H9 (cell line): Measurements from ENCODE around the gene NOS1AP. TPM values are rescaled to one million over a fixed set of nuclear protein-coding genes. Genes with fewer than 3 reads are reported as not detected.

Experiments
- DNase-seq: peaks from one replicate; pipeline ENCODE4 v3.0.0-alpha.2; 2017
- H2AFZ ChIP-seq: one replicate; pipeline ENCODE4 v1.6.1; 2013; ENCODE audit warnings: mild to moderate bottlenecking, low read length, control low read depth, moderate library complexity
- H2AK5ac ChIP-seq: 2 replicates; pipeline ENCODE4 v1.6.1; 2013; ENCODE audit warnings: low read length, control low read depth, mixed read lengths; ENCODE audit not compliant: insufficient read length
- H2BK120ac ChIP-seq: one replicate; pipeline ENCODE4 v1.6.1; 2013; ENCODE audit warnings: low read depth, mild to moderate bottlenecking, low read length, control low read depth, inconsistent platforms; ENCODE audit not compliant: poor library complexity, severe bottlenecking
- H2BK12ac ChIP-seq: 2 replicates; pipeline ENCODE4 v1.6.1; 2013; ENCODE audit warnings: low read length, control low read depth, mixed read lengths, low read depth; ENCODE audit not compliant: insufficient read length
- H2BK15ac ChIP-seq: 2 replicates; pipeline ENCODE4 v1.6.1; 2013; ENCODE audit warnings: low read depth, low read length, control low read depth
- H2BK20ac ChIP-seq: one replicate; pipeline ENCODE4 v1.6.1; 2013; ENCODE audit warnings: low read depth, mild to moderate bottlenecking, low read length, control low read depth, inconsistent platforms; ENCODE audit not compliant: poor library complexity, severe bottlenecking
- H2BK5ac ChIP-seq: 2 replicates; pipeline ENCODE4 v1.6.1; 2013; ENCODE audit warnings: low read length, control low read depth, mixed read lengths; ENCODE audit not compliant: insufficient read length
- H3K14ac ChIP-seq: 2 replicates; pipeline ENCODE4 v1.6.1; 2013; ENCODE audit warnings: low read length, control low read depth; ENCODE audit not compliant: insufficient read depth
- H3K18ac ChIP-seq: 2 replicates; pipeline ENCODE4 v1.6.1; 2013; ENCODE audit warnings: low read depth, mild to moderate bottlenecking, mixed read lengths, low read length, control low read depth; ENCODE audit not compliant: insufficient read length
- H3K23ac ChIP-seq: 2 replicates; pipeline ENCODE4 v1.6.1; 2013; ENCODE audit warnings: low read length, control low read depth, mixed read lengths, low read depth; ENCODE audit not compliant: insufficient read length
- H3K23me2 ChIP-seq: 2 replicates; pipeline ENCODE4 v1.6.1; 2013; ENCODE audit warnings: low read depth, mild to moderate bottlenecking, mixed read lengths, low read length, control low read depth; ENCODE audit not compliant: insufficient read length, poor library complexity, severe bottlenecking
- H3K27ac ChIP-seq: 2 replicates; pipeline ENCODE4 v1.5.1; 2013; ENCODE audit warnings: low read length, control low read depth, mixed read lengths, low read depth; ENCODE audit not compliant: insufficient read length
- H3K27me3 ChIP-seq: 2 replicates; pipeline ENCODE4 v1.6.1; 2013; ENCODE audit warnings: low read length, control low read depth, inconsistent platforms; ENCODE audit not compliant: insufficient read depth
- H3K4ac ChIP-seq: 2 replicates; pipeline ENCODE4 v1.6.1; 2013; ENCODE audit warnings: low read depth, mild to moderate bottlenecking, control low read depth, inconsistent platforms, low read length, moderate library complexity
- H3K4me1 ChIP-seq: 2 replicates; pipeline ENCODE4 v1.6.1; 2013; ENCODE audit warnings: low read length, control low read depth, inconsistent platforms; ENCODE audit not compliant: insufficient read depth
- H3K4me2 ChIP-seq: 2 replicates; pipeline ENCODE4 v1.6.1; 2013; ENCODE audit warnings: low read length, control low read depth, mixed read lengths; ENCODE audit not compliant: insufficient read length, insufficient read depth
- H3K56ac ChIP-seq: 2 replicates; pipeline ENCODE4 v1.6.1; 2013; ENCODE audit warnings: low read depth, mild to moderate bottlenecking, mixed read lengths, low read length, control low read depth; ENCODE audit not compliant: insufficient read length
- H3K79me1 ChIP-seq: 2 replicates; pipeline ENCODE4 v1.6.1; 2013; ENCODE audit warnings: low read depth, mild to moderate bottlenecking, moderate library complexity, low read length, control low read depth, inconsistent platforms; ENCODE audit not compliant: insufficient read depth, poor library complexity, severe bottlenecking
- H3K79me2 ChIP-seq: 2 replicates; pipeline ENCODE4 v1.6.1; 2013; ENCODE audit warnings: low read length, control low read depth, inconsistent platforms; ENCODE audit not compliant: insufficient read depth
- H3K9ac ChIP-seq: 2 replicates; pipeline ENCODE4 v1.6.1; 2013; ENCODE audit warnings: low read length, control low read depth, mixed read lengths; ENCODE audit not compliant: insufficient read length; ENCODE audit errors: extremely low read depth
- H3K9me3 ChIP-seq: one replicate; pipeline ENCODE4 v1.6.1; 2013; ENCODE audit warnings: low read depth, low read length, inconsistent platforms; ENCODE audit not compliant: control insufficient read depth
- H3T11ph ChIP-seq: one replicate; pipeline ENCODE4 v1.6.1; 2013; ENCODE audit warnings: mild to moderate bottlenecking, low read length, control low read depth, inconsistent platforms
- H4K20me1 ChIP-seq: one replicate; pipeline ENCODE4 v1.6.1; 2013; ENCODE audit not compliant: control insufficient read depth, insufficient read length, insufficient read depth
- H4K5ac ChIP-seq: 2 replicates; pipeline ENCODE4 v1.6.1; 2013; ENCODE audit warnings: low read depth, mild to moderate bottlenecking, mixed read lengths, low read length, control low read depth; ENCODE audit not compliant: insufficient read length
- H4K8ac ChIP-seq: replicated peaks from 2 replicates; pipeline ENCODE4 v1.6.1; 2013; ENCODE audit warnings: low read length, control low read depth, mixed read lengths, low read depth; ENCODE audit not compliant: insufficient read length
- H4K91ac ChIP-seq: 2 replicates; pipeline ENCODE4 v1.6.1; 2013; ENCODE audit warnings: low read depth, mild to moderate bottlenecking, moderate library complexity, mixed read lengths, low read length, control low read depth; ENCODE audit not compliant: insufficient read length
- H3K27ac Mint-ChIP-seq, 3 experiments: 2 replicates in 2 of 3; 3 replicates in 1 of 3; pipeline ENCODE4 v1.8.0; 2020 to 2021; ENCODE audit warnings: mixed read lengths in 3 of 3, mild to moderate bottlenecking in 1 of 3, moderate library complexity in 1 of 3
- H3K27me3 Mint-ChIP-seq: 2 replicates; pipeline ENCODE4 v1.8.0; 2021; ENCODE audit warnings: low read depth, mild to moderate bottlenecking, moderate library complexity, mixed read lengths
- H3K36me3 Mint-ChIP-seq, 3 experiments: 2 replicates in 2 of 3; 3 replicates in 1 of 3; pipeline ENCODE4 v1.8.0; 2020 to 2021; ENCODE audit warnings: low read depth in 3 of 3, mixed read lengths in 3 of 3; ENCODE audit not compliant: insufficient read depth in 1 of 3
- H3K4me1 Mint-ChIP-seq, 2 experiments: 2 replicates each; pipeline ENCODE4 v1.8.0; 2020; ENCODE audit warnings: mixed read lengths in 2 of 2
- H3K4me3 Mint-ChIP-seq, 2 experiments: 2 replicates in 1 of 2; 3 replicates in 1 of 2; pipeline ENCODE4 v1.8.0; 2020 to 2021; ENCODE audit warnings: mild to moderate bottlenecking in 2 of 2, mixed read lengths in 2 of 2, moderate library complexity in 1 of 2
- H3K9me3 Mint-ChIP-seq, 2 experiments: 2 replicates in 1 of 2; 3 replicates in 1 of 2; pipeline ENCODE4 v1.8.0; 2020; ENCODE audit warnings: mild to moderate bottlenecking in 2 of 2, mixed read lengths in 2 of 2, moderate library complexity in 1 of 2
- WGBS: extraction: QIAGEN DNeasy Blood & Tissue Kit; methylation state at CpG from one replicate; pipeline ENCODE4 v1.1.7; 2013; ENCODE audit warnings: missing lambda C conversion rate, low lambda C conversion rate, mixed read lengths; ENCODE audit not compliant: insufficient read length; ENCODE audit errors: extremely low coverage; 5-methylcytosine and 5-hydroxymethylcytosine counted together
- total RNA-seq: library from RNA; stranded (reverse); gene quantifications from 2 replicates; pipeline ENCODE4 v1.2.1, GENCODE V29; 2021
- TF ChIP-seq, protein P1 (sequence below): fragments of 200-600 bp; sonication (generic); conservative IDR thresholded peaks from 3 replicates; pipeline ENCODE4 v1.8.0; 2021; ENCODE audit warnings: antibody characterized with exemption, mild to moderate bottlenecking

NOS1AP gene
- total RNA-seq, 1 experiment from 2014 or later = 8.4 TPM

DNA sequence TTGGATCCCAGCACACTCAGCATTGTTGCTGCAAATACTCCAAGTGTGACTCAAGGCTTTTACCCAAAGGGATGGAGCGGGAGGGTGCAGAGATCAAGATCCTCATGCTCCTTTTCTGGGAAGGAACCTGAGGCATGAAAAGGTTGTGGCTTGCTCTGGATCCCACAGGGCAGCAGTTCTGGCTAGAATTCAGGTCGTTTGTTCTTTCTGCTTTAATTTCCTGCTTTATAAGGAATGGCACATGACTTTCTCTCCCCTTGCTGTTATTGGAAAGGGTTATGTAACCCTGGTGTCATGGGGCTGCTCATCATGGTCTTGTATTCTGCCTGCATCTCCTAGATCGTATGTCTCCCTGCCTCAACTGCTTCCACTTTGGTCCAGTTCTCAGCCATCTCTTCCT is 101.6 kb downstream of the NOS1AP start:
- Mint-ChIP-seq H3K4me3 (no peak overlapping the region), H3K27ac (peak overlapping the region in 1 of 3 experiments; percentile 13; a peak in 1 of 7 replicates), H3K27me3 (no peaks in the 10 kb centered on the region), H3K4me1 (peaks cover 58 to 63% of the 10 kb centered on the region in 2 experiments), H3K36me3 (no peaks in the 10 kb centered on the region), H3K9me3 (no peaks in the 10 kb centered on the region)
- Histone ChIP-seq H3K79me1 (no peaks in the 10 kb centered on the region), H3K4ac (no peak overlapping the region), H3K23ac (no peak overlapping the region), H3T11ph (no peak overlapping the region), H4K8ac (no peak overlapping the region), H3K27me3 (no peaks in the 10 kb centered on the region), H4K91ac (no peak overlapping the region), H2AK5ac (no peak overlapping the region), H2BK5ac (no peak overlapping the region), H3K18ac (no peak overlapping the region), H4K20me1 (no peaks in the 10 kb centered on the region), H2BK15ac (no peak overlapping the region), H2BK120ac (no peak overlapping the region), H2BK12ac (no peak overlapping the region), H2AFZ (no peak overlapping the region), H3K9me3 (no peaks in the 10 kb centered on the region), H3K4me1 (peaks cover 21% of the 10 kb centered on the region; the same call in 1 of the 2 replicates), H2BK20ac (no peak overlapping the region), H3K9ac (no peak overlapping the region), H3K56ac (no peak overlapping the region), H3K23me2 (no peaks in the 10 kb centered on the region), H3K79me2 (no peaks in the 10 kb centered on the region), H4K5ac (no peak overlapping the region), H3K4me2 (no peak overlapping the region), H3K27ac (no peak overlapping the region), H3K14ac (no peak overlapping the region)
- TF ChIP-seq, protein P1, sequence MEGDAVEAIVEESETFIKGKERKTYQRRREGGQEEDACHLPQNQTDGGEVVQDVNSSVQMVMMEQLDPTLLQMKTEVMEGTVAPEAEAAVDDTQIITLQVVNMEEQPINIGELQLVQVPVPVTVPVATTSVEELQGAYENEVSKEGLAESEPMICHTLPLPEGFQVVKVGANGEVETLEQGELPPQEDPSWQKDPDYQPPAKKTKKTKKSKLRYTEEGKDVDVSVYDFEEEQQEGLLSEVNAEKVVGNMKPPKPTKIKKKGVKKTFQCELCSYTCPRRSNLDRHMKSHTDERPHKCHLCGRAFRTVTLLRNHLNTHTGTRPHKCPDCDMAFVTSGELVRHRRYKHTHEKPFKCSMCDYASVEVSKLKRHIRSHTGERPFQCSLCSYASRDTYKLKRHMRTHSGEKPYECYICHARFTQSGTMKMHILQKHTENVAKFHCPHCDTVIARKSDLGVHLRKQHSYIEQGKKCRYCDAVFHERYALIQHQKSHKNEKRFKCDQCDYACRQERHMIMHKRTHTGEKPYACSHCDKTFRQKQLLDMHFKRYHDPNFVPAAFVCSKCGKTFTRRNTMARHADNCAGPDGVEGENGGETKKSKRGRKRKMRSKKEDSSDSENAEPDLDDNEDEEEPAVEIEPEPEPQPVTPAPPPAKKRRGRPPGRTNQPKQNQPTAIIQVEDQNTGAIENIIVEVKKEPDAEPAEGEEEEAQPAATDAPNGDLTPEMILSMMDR = no peak
- no peak for DNase-seq
- no CpG with 5 or more reads among the region's 3 CpGs for WGBS
